Epithelial cell of prostate (primary cell): ENCODE measurements around the gene DYRK4.

Source experiments
- DNase-seq: peaks from one replicate; pipeline ENCODE4 v3.0.0-alpha.2; 2011; ENCODE audit warnings: low read depth, low spot score
- H3K27ac ChIP-seq: fragments of 450-650 bp; 2 replicates; pipeline ENCODE4 v1.5.1; 2017; ENCODE audit warnings: mild to moderate bottlenecking

The DYRK4 gene

GRCh38 chr12:4558171-4558570, 3.8 kb upstream of the DYRK4 start:
- no peak overlapping the region for H3K27ac ChIP-seq
- no peak for DNase-seq

- no peak for DNase-seq
- no peak overlapping the region for H3K27ac ChIP-seq
Measured at GRCh38 chr12:4563336-4563735, 1.3 kb downstream of the DYRK4 start.

- DNase-seq = no peak
- H3K27ac ChIP-seq = no peak overlapping the region
Measured at GRCh38 chr12:4564818-4565217, 2.8 kb downstream of the DYRK4 start.

GRCh38 chr12:4566474-4566873, 4.5 kb downstream of the DYRK4 start:
- no peak for DNase-seq
- no peak overlapping the region for H3K27ac ChIP-seq

- no peak overlapping the region for H3K27ac ChIP-seq
- no peak for DNase-seq
Measured at GRCh38 chr12:4567073-4567881, 5.3 kb downstream of the DYRK4 start.

- H3K27ac ChIP-seq = no peak overlapping the region
- DNase-seq = no peak
Measured at GRCh38 chr12:4569261-4569660, 7.3 kb downstream of the DYRK4 start.

GRCh38 chr12:4572680-4573079, 10.7 kb downstream of the DYRK4 start:
- H3K27ac ChIP-seq = no peak overlapping the region
- DNase-seq = no peak

- DNase-seq = no peak
- no peak overlapping the region for H3K27ac ChIP-seq
Measured at GRCh38 chr12:4579305-4580102, 17.5 kb downstream of the DYRK4 start.

- no peak for DNase-seq
- H3K27ac ChIP-seq = no peak overlapping the region
Measured at GRCh38 chr12:4580281-4580688, 18.3 kb downstream of the DYRK4 start.

GRCh38 chr12:4584281-4584680, 22.3 kb downstream of the DYRK4 start:
- DNase-seq = no peak
- no peak overlapping the region for H3K27ac ChIP-seq

GRCh38 chr12:4584896-4585295, 22.9 kb downstream of the DYRK4 start:
- no peak overlapping the region for H3K27ac ChIP-seq
- no peak for DNase-seq

- H3K27ac ChIP-seq = no peak overlapping the region
- DNase-seq = no peak
Measured at GRCh38 chr12:4586500-4586899, 24.5 kb downstream of the DYRK4 start.

GRCh38 chr12:4587108-4587507, 25.1 kb downstream of the DYRK4 start:
- H3K27ac ChIP-seq = no peak overlapping the region
- DNase-seq = no peak

- DNase-seq = no peak
- no peak overlapping the region for H3K27ac ChIP-seq
Measured at GRCh38 chr12:4588916-4589315, 26.9 kb downstream of the DYRK4 start.

- no peak for DNase-seq
- no peak overlapping the region for H3K27ac ChIP-seq
Measured at GRCh38 chr12:4589941-4590340, 27.9 kb downstream of the DYRK4 start.

GRCh38 chr12:4591180-4591687, 29.2 kb downstream of the DYRK4 start:
- DNase-seq = no peak
- no peak overlapping the region for H3K27ac ChIP-seq

- H3K27ac ChIP-seq = no peak overlapping the region
- no peak for DNase-seq
Measured at GRCh38 chr12:4595881-4596280, 33.9 kb downstream of the DYRK4 start.

- no peak for DNase-seq
- no peak overlapping the region for H3K27ac ChIP-seq
Measured at GRCh38 chr12:4603421-4603820, 41.4 kb downstream of the DYRK4 start.

GRCh38 chr12:4603946-4604345, 41.9 kb downstream of the DYRK4 start:
- DNase-seq = no peak
- no peak overlapping the region for H3K27ac ChIP-seq

GRCh38 chr12:4604684-4605193, 42.7 kb downstream of the DYRK4 start:
- peak; percentile 60 for DNase-seq
- H3K27ac ChIP-seq = no peak overlapping the region

GRCh38 chr12:4607056-4607455, 45.0 kb downstream of the DYRK4 start:
- no peak overlapping the region for H3K27ac ChIP-seq
- DNase-seq = no peak
